ENCODE data around the gene ZNF485.
"Not testable (repeated sequence)": the region's sequence is repeated elsewhere in the genome, so short reads cannot be mapped to it uniquely, and the experiment has no call there.

Gene ZNF485

DNA sequence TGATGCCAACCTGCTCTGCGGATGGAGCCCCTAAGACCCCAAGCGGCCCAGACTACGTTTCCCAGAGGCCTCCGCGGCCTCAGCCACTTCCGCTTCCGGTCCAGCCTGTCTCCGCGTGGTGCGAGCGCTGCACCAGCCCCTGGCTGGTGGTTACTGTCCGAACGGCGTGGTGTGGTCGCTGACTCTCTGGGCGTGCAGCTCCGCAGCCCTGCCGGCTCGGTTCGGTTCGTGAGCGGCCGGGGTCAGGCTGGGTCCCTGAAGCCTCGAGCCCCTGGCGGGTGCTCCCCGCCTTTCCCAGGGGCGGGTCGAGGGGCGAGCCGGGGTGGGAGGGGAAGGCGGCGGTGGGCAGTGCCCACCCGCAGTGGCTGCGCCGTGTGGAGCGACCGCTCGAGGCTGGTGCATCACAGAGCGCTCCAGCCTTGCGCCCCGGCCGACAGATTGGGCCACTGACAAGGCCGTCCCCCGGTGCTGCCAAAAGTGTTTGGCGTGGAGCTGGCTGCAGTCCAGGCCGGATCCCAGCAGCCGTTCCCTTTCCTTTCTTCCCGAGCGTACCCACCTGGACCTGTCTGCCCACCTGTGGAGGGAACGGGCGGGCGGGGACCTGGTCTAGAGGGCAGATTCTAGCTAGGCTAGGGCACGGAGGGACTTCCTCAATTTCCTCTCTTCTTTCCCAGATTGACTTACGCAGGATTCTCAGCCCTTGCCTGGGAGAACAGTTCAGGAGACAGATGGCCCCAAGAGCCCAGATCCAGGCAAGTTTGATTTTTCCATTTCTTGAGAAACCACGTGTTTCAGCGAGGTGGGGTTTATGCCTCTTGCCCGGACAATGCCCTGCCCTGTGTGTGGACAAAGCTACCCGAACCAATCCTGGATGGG lies at the start of gene ZNF485:
ZNF485 (plus strand) TSS at position 116 of the 876 bp plus-strand sequence; CDS start at position 729, 613 bp downstream.
- peak; percentile 46 for DNase-seq (ENCODE audit: low read depth)

DNA sequence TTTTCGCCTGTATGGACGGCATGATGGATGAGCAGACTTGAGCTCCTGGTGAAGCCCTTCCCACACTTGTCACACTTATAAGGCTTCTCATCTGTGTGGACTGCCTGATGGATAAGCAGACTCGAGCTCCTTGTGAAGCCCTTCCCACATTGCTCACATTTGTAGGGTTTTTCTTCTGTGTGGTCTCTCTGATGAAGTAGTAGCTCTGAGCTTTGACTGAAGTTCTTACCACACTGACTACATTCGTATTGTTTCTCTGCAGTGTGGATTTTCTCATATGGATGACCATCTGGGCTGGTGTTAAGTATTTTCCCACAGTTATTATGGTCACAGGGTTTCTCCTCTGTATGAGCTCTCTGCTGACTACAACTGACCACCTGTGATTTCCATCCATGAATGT lies 49.0 kb upstream of the ZNF485 start:
- DNase-seq (ENCODE audit: low read depth) = no peak

DNA sequence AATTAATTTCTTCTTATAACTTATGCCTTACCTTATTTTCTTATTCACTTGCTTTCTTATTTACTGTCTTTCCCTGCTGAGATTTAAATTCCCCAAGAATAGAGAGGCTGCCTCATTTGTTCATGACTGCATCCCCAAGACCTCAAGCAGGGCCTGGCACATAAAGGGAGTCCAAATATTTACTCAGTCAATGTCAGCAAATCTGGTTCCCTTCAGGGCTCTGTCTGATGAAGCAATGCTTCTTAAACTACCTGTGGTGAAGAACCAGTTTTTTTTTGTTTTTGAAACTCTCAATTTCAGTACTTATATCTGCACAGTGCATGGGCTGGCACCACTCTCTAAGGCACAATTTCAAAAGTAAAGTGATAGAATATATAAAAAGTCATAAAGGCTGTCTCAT lies 36.6 kb upstream of the ZNF485 start:
- no peak for DNase-seq (ENCODE audit: low read depth)

DNA sequence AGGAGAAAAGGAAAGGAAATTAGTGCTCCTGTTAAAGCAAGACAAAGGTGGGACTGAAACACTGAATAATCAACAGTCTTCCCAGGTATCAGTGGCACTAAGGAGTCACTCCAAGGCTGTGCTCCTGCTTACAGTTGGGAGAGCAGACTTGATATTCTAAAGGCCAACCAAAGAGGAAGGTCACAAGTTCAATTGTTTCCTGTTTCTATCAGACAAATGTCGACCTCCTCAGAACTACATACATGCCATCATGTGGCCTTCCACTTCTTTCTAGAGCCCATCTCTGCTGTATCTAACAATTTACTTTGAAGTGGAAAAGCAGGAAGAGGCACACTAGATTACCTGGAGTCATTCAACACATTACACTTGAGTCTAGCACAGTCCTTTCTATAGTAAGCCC lies 35.3 kb upstream of the ZNF485 start:
- DNase-seq (ENCODE audit: low read depth) = no peak

DNA sequence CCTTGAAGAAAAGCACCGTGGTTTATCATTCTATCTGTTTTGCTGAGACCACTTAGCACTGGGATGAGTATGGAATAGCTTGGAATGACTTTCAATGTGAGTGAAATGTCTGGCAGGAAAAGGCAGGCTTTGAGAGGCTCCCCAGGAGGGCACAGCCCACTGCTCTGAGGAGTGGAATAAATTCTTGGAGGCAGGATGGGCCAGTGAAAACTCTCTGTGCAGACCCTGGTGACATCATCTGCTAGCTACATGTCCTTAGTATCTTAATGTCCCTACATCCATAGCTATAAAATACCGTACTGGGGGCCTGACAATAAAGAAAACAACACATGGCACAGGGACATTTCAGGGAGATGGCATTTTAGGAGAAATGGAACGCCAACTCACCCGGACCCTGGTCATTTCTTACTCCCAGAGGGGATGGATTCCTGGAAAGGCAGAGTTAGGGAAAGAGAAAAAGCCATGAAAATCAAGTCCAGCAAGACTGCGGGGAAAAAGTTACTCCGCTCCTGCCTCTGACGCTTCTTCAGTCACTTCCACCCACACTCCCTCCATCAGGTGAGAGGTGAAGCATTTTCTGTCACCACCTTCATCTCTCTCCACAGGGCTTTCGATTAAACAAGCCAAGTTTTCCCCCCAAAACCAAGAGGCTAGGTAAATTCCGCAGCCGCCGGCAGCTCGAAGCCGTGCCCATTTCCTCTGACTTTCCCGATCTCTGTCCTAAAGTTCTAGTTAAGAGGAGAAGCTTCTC lies 32.8 kb upstream of the ZNF485 start:
- no peak for DNase-seq (ENCODE audit: low read depth)

DNA sequence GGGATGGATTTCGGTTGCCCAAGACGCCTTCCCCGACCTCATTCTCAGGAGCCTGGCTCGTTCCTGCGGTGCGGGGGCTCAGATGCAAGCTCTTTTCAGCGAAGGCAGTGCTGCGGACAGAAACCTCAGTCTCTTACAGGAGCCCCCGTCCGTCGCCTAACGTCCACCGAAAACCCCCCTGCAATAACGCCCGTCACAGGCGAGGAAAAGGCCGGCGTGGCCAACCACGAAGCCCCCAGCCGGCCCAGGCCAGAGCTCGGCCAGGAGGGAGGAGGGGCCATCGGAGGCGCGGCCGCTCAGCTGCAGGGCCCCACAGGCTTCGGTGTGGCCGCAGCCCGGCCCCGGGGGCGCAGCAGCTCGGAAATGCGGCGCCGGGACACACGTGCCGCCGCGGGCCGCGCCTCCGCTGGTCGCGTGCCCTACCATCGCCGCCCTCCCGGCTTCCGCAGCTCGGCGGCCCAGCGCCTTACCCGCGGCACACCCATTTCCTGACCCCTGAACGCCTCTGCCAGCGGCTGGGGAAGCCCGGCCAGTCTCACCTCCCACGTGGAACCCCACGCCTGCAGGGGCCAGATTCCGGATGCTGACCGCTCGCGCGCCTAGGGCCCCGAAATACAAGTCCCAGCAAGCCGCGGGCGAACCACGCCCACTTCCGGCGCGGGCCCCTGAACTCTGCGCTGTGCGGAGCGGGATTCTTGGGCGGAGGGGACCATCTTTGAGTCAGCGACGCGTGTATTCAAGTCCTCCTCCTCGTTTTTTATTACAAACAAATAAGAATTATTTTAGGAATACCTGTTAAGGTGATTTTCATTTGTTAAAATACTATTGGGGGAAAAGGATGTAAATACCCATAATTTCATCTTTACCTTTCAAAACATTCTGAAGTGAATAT lies 32.0 kb upstream of the ZNF485 start, which contains the start of gene ZNF239:
ZNF239 (minus strand) TSS at position 616 of the 892 bp plus-strand sequence. CDS start 16,537 bp downstream, outside the sequence.
- DNase-seq (ENCODE audit: low read depth) = peak; percentile 71

DNA sequence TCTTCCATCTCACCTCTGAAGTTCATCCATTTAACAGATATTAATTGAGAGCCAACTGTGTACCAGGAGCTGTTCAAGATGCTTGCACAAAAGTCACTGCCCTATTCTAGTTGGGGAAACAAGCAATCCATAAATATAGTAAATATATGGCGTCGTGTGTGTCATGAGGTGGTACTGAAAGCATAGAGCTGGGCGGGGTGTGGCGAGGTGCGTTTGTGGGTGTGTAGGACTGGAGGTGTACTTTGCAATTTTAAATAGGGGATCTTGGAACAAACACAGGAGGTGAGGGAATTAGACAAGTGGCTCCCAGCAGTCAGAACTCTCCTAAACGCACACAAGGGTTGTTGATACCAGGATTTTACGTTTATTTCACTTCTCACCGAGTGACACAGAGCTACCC lies 31.3 kb upstream of the ZNF485 start:
- DNase-seq (ENCODE audit: low read depth) = no peak

DNA sequence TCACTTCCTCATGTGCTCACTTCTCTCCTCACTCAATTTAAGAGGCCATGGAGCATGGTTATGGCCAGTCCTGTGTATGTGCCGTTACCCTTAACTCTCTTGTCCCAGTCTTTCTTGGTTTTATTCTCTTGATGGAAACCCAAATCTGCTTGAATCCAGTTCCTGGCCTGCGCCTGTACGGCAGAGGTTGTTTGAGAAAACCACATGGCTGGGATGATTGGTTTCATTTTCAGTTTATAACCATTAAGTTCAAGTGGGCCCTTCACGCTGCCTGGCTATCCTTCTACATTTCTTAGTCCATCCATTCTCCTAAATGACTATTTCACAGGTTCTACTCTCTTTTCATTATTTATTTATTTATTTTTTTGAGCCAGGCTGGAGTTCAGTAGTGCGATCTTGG lies 30.2 kb upstream of the ZNF485 start:
- no peak for DNase-seq (ENCODE audit: low read depth)

DNA sequence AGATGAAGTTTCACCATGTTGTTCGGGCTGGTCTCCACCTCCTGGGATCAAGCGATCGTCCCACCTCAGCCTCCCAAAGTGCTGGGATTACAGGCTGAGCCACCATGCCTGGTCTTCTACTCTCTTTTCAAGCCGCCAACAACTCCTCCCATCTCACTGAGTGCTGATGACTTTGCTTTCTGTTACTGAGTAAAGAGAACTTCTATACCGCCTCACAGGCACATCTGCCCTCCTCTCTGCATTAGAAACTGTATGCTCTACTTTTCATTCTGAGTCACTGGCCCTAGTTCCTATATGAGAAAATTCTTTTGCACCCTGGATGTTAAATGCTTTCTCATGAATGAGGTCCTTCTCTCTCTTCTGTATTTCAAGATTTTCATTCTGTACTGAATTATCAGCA lies 29.7 kb upstream of the ZNF485 start:
- DNase-seq (ENCODE audit: low read depth) = no peak

DNA sequence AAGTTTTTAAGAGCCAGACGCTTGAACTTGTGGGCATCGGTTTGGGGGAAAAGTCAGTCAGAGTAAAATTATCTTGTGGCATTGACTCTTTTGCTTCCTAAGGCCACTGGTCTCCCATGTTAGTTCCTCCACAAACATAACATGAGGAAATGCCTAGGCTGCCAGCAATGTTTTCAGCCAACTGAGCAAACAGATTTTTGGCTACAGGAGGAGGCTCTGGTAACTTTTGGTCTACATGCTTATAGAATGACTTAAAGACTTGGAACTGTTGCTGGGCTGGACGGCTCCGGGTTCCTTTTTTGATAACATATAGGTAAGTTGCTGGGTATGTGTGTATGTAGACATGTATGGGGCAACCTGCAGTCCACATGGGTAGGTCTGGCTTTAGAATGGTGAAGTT lies 22.2 kb upstream of the ZNF485 start:
- no peak for DNase-seq (ENCODE audit: low read depth)

DNA sequence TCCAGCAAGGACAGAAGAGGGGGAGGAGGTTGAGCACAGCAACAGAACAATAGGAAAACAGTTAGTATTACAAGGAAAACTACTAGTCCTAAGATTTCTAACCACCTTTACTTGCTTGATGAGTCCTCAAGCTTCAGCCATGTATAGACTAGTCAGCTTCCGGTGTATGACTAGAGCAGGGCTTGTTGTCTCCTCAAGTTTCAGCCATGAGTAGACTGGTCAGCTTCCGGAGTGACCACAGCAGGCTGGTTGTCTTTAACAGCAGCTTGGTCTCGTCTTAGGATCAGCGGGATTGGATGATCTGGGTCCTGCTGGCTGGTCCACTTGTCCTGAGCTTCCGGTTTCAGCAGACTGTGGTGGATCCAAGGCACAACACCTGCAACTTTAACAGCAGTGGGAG lies 21.2 kb upstream of the ZNF485 start:
- DNase-seq (ENCODE audit: low read depth) = no peak

DNA sequence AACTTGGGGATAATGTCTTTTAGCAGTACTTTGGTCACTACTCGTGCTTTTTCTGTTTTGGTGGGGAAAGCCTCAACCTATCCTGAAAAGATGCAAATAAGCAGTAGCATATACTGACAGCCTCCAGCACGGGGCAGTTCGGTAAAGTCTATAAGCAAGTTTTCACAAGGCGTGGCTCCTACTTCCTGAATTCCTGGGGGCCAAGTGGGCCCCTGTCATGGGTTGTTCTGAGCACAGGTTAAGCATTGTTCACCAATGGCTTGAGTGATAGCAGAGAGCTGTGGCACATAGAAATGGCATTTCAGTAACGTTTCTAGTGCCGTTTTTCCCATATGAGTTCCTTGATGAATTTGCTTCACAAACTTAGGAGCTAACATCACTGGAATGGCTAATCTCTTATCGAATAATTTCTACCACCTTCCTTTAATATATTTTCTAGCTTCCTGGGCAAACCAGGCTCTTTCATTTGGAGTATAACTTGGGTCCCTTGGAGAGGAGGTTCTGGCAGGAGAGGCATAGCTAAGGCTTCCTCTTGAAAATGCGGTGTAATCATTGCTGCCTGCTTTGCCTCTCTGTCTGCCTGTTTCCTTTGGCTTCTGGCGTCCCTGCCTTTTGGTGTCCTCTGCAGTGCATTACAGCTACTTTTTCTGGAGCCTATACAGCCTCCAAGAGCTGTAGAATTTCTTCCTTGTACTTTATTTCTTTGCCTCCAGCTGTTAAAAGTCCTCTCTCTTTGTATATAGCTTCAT lies 20.1 kb upstream of the ZNF485 start:
- DNase-seq (ENCODE audit: low read depth) = no peak

DNA sequence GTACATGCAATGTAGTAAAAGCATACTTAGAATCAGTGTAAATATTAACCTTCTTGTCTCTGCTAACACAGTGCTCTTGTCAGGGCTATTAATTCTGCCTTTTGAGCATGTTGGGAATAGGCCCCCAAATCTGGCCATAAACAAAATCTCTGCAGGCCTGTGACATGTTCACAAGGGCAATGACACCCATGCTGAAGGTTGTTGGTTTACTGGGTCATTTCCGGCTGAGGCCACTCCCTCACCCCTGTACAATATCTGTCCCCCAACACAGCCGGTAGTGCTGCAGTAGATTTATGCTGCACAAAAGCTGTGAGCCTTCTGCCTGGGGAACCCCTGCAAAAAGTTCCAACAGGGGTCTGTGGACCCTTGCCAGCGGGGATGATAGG lies 19.5 kb upstream of the ZNF485 start:
- DNase-seq (ENCODE audit: low read depth) = not testable (repeated sequence)

DNA sequence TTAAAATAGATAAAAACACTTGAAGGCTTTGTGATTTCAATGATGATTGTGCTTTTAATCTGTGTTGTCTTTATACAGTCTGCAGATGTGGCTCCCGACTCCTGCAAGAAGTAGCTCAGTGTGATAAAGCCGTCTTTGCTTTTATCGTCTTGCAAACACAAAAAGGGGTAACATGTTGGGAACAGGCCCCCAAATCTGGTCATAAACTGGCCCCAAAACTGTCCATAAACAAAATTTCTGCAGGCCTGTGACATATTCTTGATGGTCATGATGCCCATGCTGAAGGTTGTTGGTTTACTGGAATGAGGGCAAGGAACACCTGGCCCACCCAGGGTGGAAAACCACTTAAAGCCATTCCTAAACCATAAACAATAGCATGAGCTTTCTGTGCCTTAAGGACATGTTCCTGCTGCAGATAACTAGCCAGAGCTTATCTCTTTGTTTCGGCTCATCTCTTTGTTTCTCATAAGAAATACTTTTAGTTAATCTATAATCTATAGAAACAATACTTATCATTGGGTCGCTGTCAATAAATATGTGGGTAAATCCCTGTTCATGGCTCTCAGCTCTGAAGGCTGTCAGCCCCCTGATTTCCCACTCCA lies 14.8 kb upstream of the ZNF485 start:
- DNase-seq (ENCODE audit: low read depth) = no peak

DNA sequence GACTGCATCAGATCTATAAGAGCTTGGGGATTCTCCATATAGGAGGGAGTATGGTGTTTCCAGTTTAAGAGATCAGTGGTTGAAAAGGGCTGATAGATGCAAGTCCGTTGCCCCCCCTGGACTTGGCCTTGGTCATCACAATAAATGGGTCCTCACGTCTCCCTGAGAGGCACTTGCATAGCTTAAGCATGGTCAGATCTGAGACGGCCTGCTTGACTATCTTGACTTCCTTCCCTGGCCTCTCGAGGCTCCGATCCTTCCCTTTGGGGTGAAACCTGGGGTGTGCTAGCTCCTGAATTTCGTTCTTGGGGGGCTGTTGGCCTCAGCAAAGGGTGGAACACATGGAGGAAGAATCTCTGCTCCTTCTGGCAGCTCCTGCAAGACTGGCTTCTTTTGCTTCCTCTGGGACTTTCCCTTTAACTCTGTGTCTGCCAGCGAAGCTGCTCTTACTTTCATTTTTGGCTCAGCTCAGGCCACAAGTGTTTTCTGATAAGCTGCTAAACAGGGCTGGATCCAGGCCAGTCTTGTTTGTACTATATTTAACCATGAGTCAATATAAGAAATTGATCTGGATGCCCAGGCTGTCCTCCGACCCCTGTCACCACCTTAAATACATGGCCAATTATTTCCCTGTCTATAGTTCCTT lies 11.2 kb upstream of the ZNF485 start:
- DNase-seq (ENCODE audit: low read depth) = no peak

DNA sequence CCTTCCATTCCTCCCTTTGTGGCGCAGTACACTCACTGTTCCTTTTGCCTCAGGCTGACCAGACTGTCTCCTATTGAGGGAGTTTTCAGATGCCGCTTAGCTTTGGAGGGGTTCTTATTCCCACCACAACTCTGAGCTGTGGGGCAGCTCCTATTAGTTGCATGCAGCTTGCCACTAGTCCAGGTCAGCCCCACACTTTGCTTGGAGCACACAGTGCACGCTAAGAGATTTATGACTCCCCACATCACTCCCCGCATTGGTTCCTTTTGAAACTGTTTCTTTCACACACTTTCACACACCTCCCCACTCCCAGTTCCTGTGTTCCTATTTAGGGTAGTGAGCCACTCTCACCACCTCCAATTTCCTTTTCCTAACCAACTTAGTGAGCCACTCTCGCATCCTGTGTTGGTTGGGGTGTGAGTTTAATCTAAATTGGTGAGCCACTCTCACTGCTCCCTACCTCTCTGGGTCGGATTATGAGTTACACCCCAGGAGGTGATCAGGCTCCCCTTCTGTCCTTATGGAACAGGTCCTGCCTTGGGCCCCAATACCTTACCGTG lies 10.4 kb upstream of the ZNF485 start:
- no peak for DNase-seq (ENCODE audit: low read depth)

DNA sequence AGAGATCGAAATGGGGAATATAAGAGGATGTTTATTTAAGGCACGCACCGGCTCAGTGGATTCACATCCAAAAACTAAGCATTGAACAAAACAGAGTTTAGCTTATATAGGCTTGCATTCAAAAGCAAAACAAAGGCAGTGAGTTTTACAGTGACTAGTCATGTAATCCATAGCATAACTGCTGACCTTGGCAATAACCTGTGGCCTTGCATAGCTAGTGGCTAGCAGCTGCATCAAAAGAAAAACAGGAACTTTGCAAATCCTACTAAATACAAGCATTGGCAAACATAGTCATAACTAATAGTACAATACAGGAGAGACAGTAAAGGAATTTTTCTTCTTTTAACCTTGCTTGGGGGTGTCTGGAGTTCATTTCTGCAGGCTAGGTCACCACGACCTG lies 9.7 kb upstream of the ZNF485 start:
- DNase-seq (ENCODE audit: low read depth) = no peak

DNA sequence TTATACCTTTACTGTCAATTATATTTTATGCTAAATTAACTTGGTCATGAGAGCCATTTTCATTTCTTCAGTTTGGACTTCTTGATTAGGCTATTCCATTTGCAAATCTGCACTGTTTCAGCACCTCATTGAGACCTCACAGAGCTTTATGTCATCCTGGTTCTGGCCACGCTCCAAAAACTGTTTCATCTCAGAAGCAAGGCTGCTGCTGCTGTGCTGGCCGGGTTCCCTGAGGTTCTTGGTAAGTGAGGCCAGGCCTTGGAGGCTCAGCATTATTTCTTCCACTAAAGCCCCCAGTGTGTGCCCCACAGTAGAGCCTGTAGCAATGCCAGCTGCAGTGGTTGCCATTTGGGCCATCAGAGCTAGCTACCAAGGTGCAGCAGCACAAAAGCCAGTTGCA lies 7.8 kb upstream of the ZNF485 start:
- no peak for DNase-seq (ENCODE audit: low read depth)

DNA sequence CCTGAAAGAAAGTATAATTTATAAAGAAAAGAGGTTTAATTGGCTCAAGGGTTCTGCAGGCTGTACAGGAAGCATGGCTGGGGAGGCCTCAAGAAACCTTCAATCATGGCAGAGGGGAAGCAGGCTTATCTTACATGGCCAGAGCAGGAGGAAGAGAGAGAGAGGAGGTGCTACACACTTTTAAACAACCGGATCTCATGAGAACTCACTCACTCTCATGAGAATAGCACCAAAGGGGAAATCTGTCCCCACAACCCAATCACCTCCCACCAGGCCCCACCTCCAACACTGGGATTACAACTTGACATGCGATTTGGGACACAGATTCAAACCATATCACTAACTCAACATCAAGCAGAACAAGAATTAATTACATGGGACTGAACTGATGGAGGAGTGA lies 6.9 kb upstream of the ZNF485 start:
- DNase-seq (ENCODE audit: low read depth) = no peak

DNA sequence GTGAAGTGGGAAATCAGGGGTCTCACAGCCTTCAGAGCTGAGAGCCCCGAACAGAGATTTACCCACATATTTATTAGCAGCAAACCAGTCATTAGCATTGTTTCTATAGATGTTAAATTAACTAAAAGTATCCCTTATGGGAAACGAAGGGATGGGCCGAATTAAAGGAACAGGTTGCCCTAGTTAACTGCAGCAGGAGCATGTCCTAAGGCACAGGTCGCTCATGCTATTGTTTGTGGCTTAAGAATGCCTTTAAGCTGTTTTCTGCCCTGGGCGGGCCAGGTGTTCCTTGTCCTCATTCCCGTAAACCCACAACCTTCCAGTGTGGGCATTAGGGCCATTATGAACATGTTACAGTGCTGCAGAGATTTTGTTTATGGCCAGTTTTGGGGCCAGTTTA lies 4.7 kb upstream of the ZNF485 start:
- not testable (repeated sequence) for DNase-seq (ENCODE audit: low read depth)
